Measurements from ENCODE around the gene COL4A2. TPM values are rescaled to one million over a fixed set of nuclear protein-coding genes. Genes with fewer than 3 reads are reported as not detected.
"Not testable (repeated sequence)": the region's sequence is repeated elsewhere in the genome, so short reads cannot be mapped to it uniquely, and the experiment has no call there.

COL4A2 gene
- total RNA-seq, 1 donor from 2014 or later, result 1,556 TPM

DNA sequence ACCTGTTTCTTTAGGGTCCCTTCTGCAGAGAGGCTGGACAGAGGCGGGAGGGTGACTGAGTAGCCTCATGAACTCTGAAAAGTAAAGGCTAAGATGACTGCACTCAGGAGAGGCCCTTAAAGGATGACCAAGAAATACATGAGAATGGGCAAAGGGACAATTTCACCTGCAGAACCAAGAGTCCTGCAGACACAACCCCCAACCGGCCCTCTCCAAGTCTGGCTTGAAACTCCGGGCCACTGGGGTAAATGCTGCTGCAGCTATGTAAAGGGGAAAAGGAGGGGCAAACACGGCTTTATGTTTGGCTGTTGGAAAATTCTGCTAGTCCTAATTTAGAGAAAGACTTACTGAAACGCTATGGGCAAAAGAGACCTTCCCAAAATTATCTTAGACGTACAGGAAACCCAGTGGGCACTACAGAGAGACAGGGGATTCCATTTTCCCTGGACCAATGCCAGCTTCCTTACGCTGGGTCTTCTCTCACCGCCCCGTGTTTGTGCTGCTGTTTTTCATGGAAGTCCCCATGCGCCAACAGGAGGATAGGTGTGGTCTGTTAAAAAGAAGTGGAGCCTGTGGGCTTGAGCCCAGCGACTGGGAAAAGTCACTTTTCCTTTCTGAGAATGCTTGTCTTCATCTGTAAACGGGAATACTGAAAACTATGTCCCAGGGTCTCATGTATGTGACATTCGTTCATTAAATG, 10.6 kb downstream of the COL4A2 start:
- Mint-ChIP-seq H3K27me3 (ENCODE audit: unreplicated experiment) (peaks cover 20% of the 10 kb centered on the region), H3K36me3 (ENCODE audit: low read depth, unreplicated experiment) (peaks cover 68% of the 10 kb centered on the region), H3K27ac (ENCODE audit: unreplicated experiment) (peak overlapping the region; percentile 95), H3K4me3 (ENCODE audit: unreplicated experiment) (peak overlapping the region; percentile 78), H3K9me3 (ENCODE audit: unreplicated experiment) (no peaks in the 10 kb centered on the region), H3K4me1 (ENCODE audit: unreplicated experiment) (peaks cover 84% of the 10 kb centered on the region)
- TF ChIP-seq, protein P1, sequence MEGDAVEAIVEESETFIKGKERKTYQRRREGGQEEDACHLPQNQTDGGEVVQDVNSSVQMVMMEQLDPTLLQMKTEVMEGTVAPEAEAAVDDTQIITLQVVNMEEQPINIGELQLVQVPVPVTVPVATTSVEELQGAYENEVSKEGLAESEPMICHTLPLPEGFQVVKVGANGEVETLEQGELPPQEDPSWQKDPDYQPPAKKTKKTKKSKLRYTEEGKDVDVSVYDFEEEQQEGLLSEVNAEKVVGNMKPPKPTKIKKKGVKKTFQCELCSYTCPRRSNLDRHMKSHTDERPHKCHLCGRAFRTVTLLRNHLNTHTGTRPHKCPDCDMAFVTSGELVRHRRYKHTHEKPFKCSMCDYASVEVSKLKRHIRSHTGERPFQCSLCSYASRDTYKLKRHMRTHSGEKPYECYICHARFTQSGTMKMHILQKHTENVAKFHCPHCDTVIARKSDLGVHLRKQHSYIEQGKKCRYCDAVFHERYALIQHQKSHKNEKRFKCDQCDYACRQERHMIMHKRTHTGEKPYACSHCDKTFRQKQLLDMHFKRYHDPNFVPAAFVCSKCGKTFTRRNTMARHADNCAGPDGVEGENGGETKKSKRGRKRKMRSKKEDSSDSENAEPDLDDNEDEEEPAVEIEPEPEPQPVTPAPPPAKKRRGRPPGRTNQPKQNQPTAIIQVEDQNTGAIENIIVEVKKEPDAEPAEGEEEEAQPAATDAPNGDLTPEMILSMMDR (IDR thresholded peaks at IDR 0.05; ENCODE audit: unreplicated experiment), result no peak
- DNase-seq (ENCODE audit: low spot score), result no peak

DNA sequence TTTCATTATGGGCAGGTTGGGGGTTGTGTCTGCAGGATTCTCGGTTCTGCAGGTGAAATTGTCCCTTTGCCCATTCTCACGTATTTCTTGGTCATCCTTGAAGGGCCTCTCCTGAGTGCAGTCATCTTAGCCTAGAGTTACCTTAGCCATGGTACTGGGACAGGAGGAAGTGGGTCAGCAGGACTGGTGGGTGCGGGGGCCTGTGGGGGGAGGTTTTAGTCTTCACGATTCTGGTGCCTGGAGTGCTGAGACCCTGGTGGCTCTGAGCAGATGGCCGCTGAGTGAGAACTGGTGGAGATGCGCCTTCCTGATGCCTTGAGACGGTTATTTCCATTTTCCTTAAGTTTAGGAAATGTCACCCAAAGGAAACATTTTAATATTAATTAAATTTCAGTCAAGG, 11.8 kb downstream of the COL4A2 start:
- Mint-ChIP-seq H3K27me3 (ENCODE audit: unreplicated experiment) (peaks cover 21% of the 10 kb centered on the region), H3K4me3 (ENCODE audit: unreplicated experiment) (no peak overlapping the region), H3K27ac (ENCODE audit: unreplicated experiment) (peak overlapping the region; percentile 95), H3K4me1 (ENCODE audit: unreplicated experiment) (peaks cover 89% of the 10 kb centered on the region), H3K36me3 (ENCODE audit: low read depth, unreplicated experiment) (peaks cover 68% of the 10 kb centered on the region), H3K9me3 (ENCODE audit: unreplicated experiment) (no peaks in the 10 kb centered on the region)
- DNase-seq (ENCODE audit: low spot score), result no peak
- TF ChIP-seq, protein P1 (IDR thresholded peaks at IDR 0.05; ENCODE audit: unreplicated experiment), result no peak

DNA sequence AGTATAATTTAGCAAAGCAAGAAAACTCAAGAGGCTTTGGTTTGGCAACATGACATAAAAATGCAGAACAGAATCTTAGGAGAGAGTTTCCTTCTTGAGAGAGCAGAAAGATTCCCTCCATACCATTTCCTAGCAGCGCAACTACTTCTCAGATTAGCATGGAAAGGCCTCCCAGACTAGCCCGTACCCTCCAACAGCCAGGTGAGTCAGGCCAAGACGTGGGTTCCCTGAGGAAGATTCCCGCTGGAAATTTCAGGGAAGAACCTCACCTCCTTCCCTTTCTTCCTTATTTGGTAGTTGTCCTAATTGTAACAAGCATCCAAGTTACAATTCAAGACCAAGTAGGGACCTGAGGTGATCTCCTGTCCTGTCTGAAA, 12.3 kb downstream of the COL4A2 start:
- no peaks in the 10 kb centered on the region for H3K9me3 Mint-ChIP-seq (ENCODE audit: unreplicated experiment)
- peak overlapping the region; percentile 73 for H3K4me3 Mint-ChIP-seq (ENCODE audit: unreplicated experiment)
- TF ChIP-seq, protein P1 (IDR thresholded peaks at IDR 0.05; ENCODE audit: unreplicated experiment), result no peak
- no peak for DNase-seq (ENCODE audit: low spot score)
- H3K4me1 Mint-ChIP-seq (ENCODE audit: unreplicated experiment), result peaks cover 89% of the 10 kb centered on the region
- peaks cover 68% of the 10 kb centered on the region for H3K36me3 Mint-ChIP-seq (ENCODE audit: low read depth, unreplicated experiment)
- H3K27me3 Mint-ChIP-seq (ENCODE audit: unreplicated experiment), result peaks cover 21% of the 10 kb centered on the region
- H3K27ac Mint-ChIP-seq (ENCODE audit: unreplicated experiment), result peak overlapping the region; percentile 92

DNA sequence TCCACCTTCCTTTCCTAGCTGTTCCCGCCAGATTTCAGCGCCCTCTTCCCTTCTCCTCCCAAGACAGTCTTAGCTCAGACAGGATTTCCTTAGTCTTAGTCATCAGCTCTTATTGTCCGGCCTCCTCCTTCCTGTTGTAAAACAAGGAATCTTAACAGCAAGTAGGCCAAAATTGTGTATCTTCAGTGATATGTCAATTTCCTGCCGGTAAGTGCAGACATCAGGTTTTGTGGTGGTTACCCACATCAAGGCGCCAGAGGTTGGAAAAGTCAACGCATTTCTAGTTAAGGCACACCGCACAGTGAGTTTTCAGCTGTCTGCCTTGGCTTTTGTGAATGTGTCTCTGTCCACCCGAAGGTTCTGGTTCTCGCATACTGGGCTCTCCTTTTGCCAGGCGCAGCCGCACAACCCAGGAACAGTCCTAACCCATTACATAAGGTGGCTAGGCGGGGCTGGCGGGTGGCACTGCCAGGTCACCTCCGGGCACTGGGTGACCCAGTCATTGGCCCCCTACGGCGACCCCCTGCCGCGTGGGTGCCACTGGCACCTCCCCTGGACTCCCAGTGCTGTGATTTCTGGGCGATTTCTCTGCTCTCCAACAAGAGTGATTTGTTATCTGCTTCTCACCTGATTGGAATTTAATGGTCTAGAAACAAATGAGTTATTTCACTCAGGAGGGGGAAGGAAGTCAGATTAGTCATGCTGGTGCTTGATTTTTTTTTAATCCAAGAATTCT, 12.9 kb downstream of the COL4A2 start:
- Mint-ChIP-seq H3K9me3 (ENCODE audit: unreplicated experiment) (no peaks in the 10 kb centered on the region), H3K4me1 (ENCODE audit: unreplicated experiment) (peaks cover 90% of the 10 kb centered on the region), H3K27me3 (ENCODE audit: unreplicated experiment) (peaks cover 21% of the 10 kb centered on the region), H3K4me3 (ENCODE audit: unreplicated experiment) (peak overlapping the region; percentile 73), H3K27ac (ENCODE audit: unreplicated experiment) (peak overlapping the region; percentile 92), H3K36me3 (ENCODE audit: low read depth, unreplicated experiment) (peaks cover 72% of the 10 kb centered on the region)
- TF ChIP-seq, protein P1 (IDR thresholded peaks at IDR 0.05; ENCODE audit: unreplicated experiment), result no peak
- peak; percentile 33 for DNase-seq (ENCODE audit: low spot score)

DNA sequence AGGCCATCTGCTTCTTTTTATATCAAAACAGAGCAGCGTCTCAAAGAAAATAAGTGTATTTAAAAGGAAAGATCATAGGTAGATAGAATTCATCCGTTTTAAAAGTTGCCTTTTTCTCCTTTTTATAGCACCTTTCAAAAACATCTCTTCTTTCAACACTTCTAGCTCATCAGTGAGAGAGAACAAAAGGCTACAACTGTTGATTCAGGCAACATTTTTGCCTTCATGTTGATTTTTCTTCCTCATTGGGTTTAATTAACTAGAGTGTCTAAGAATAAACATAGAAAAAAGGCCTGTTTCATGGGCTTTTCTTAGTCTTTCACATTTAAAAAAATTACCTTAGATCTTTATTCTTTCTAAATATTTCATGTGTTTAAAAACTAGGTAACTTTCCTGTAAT, 13.6 kb downstream of the COL4A2 start:
- peaks cover 73% of the 10 kb centered on the region for H3K36me3 Mint-ChIP-seq (ENCODE audit: low read depth, unreplicated experiment)
- H3K4me1 Mint-ChIP-seq (ENCODE audit: unreplicated experiment), result peaks cover 90% of the 10 kb centered on the region
- H3K27me3 Mint-ChIP-seq (ENCODE audit: unreplicated experiment), result peaks cover 23% of the 10 kb centered on the region

DNA sequence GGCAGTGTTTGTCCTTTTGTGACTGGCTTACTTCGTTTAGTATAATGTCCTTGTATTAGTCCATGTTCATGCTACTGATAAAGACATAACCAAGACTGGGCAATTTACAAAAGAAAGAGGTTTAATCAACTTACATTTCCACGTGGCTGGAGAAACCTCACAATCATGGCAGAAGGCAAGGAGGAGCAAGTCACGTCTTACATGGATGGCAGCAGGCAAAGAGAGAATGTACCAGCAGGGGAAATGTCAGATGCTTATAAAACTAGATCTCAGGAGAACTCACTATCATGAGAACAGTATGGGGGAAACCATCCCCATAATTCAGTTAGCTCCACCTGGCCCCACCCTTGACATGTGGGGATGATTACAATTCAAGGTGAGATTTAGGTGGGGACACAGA, 14.5 kb downstream of the COL4A2 start:
- Mint-ChIP-seq H3K27ac (ENCODE audit: unreplicated experiment) (peak overlapping the region; percentile 70), H3K4me3 (ENCODE audit: unreplicated experiment) (peak overlapping the region; percentile 75), H3K36me3 (ENCODE audit: low read depth, unreplicated experiment) (peaks cover 71% of the 10 kb centered on the region), H3K4me1 (ENCODE audit: unreplicated experiment) (peaks cover 94% of the 10 kb centered on the region), H3K27me3 (ENCODE audit: unreplicated experiment) (peaks cover 31% of the 10 kb centered on the region)
- DNase-seq (ENCODE audit: low spot score); H3K9me3 Mint-ChIP-seq (ENCODE audit: unreplicated experiment): not testable (repeated sequence)

More for the DNA sequence above, 13.6 kb downstream of the COL4A2 start:
- Mint-ChIP-seq H3K27ac (ENCODE audit: unreplicated experiment) (peak overlapping the region; percentile 92), H3K4me3 (ENCODE audit: unreplicated experiment) (peak overlapping the region; percentile 42), H3K9me3 (ENCODE audit: unreplicated experiment) (no peaks in the 10 kb centered on the region)
- DNase-seq (ENCODE audit: low spot score), result no peak
- TF ChIP-seq, protein P1 (IDR thresholded peaks at IDR 0.05; ENCODE audit: unreplicated experiment), result no peak
